ENCODE data around the gene CDH13.

- TF ChIP-seq GATA3 (IDR thresholded peaks at IDR 0.05; ENCODE audit: low read depth, low read length), result no peak
- no peak for TF ChIP-seq GATA2 (IDR thresholded peaks at IDR 0.05; ENCODE audit: low read depth, low read length)
Measured at GRCh38 chr16:82603784-82604411, 22.9 kb upstream of the CDH13 start.

Measured in SH-SY5Y (cell line).